COR-L47 (cell line): ENCODE data around the gene GAL3ST2.

Experiments used
- DNase-seq: peaks from one replicate; lab custom pipeline; 2025; lab: John Stamatoyannopoulos, UW

GAL3ST2 gene

GRCh38 chr2:241846406-241846805 lies 69.8 kb downstream of the GAL3ST2 start:
- no peak for DNase-seq

GRCh38 chr2:241848761-241849615 lies 72.4 kb downstream of the GAL3ST2 start:
- no peak for DNase-seq

GRCh38 chr2:241849616-241850543 lies 73.3 kb downstream of the GAL3ST2 start:
- DNase-seq: no peak

GRCh38 chr2:241850544-241851324 lies 74.1 kb downstream of the GAL3ST2 start:
- DNase-seq: no peak

- no peak for DNase-seq
Observed at GRCh38 chr2:241851325-241852115, 74.9 kb downstream of the GAL3ST2 start.

- no peak for DNase-seq
Observed at GRCh38 chr2:241852116-241852980, 75.7 kb downstream of the GAL3ST2 start.

- DNase-seq: no peak
Observed at GRCh38 chr2:241852981-241853631, 76.5 kb downstream of the GAL3ST2 start.
